GM23248 (cell line): ENCODE data around the gene MAMDC4.

Source experiments
- EZH2 ChIP-seq: fragments of 200-600 bp; sonication (generic); IDR thresholded peaks from 2 replicates; pipeline ENCODE4 v1.6.1; 2018; ENCODE audit warnings: antibody characterized with exemption, mild to moderate bottlenecking; ENCODE audit not compliant: insufficient read depth, poor library complexity, severe bottlenecking
- EZH2phosphoT487 ChIP-seq: fragments of 200-600 bp; sonication (generic); IDR thresholded peaks from 2 replicates; pipeline ENCODE4 v1.6.1; 2018; ENCODE audit warnings: antibody characterized with exemption, moderate library complexity, mild to moderate bottlenecking, low read depth; ENCODE audit not compliant: insufficient read depth

DNA sequence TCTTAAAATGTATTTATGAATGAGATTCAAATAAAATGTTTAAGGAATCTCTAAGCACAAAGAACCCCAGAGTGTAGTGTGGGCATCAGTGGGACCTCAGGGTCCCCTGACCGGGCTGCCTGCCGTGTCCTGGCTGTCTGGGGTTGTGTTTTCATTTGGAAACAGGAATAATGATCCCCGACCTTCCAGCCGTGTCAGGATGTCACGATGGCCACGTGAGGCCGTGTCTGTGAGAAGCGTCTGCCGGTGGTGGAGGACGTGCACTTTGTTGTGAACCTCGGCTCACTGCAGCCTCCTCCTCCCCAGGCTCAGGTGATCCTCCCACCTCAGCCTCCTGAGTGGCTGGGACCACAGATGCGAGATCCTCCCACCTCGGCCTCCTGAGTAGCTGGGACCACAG, 38.5 kb downstream of the MAMDC4 start:
- TF ChIP-seq EZH2phosphoT487 (no peak), EZH2 (no peak)
